Smooth muscle cell (in vitro differentiated cells): ENCODE measurements around the gene ELP4. TPM values are rescaled to one million over a fixed set of nuclear protein-coding genes. Genes with fewer than 3 reads are reported as not detected.

Experiments
- DNase-seq: peaks from one replicate; lab custom pipeline; 2025; ENCODE audit not compliant: unreplicated experiment; lab: John Stamatoyannopoulos, UW
- H2AFZ ChIP-seq: fragments of 200-600 bp; sonication (generic); 2 replicates; pipeline ENCODE4 v1.6.0; 2016; ENCODE audit warnings: antibody characterized with exemption, low read depth, mild to moderate bottlenecking
- H3F3A ChIP-seq: fragments of 200-600 bp; sonication (generic); 2 replicates; pipeline ENCODE4 v1.6.0; 2017; ENCODE audit warnings: antibody characterized with exemption, low read depth
- H3K27ac ChIP-seq: fragments of 200-600 bp; sonication (generic); 2 replicates; pipeline ENCODE4 v1.5.1; 2016; ENCODE audit warnings: low read depth, mild to moderate bottlenecking
- H3K27me3 ChIP-seq: fragments of 200-600 bp; sonication (generic); 2 replicates; pipeline ENCODE4 v1.6.1; 2016; ENCODE audit warnings: low read depth, mild to moderate bottlenecking
- H3K36me3 ChIP-seq: fragments of 200-600 bp; sonication (generic); 2 replicates; pipeline ENCODE4 v1.5.1; 2016; ENCODE audit warnings: low read depth
- H3K4me1 ChIP-seq: fragments of 200-600 bp; sonication (generic); 2 replicates; pipeline ENCODE4 v1.5.1; 2016; ENCODE audit warnings: low read depth
- H3K4me2 ChIP-seq: fragments of 200-600 bp; sonication (generic); 2 replicates; pipeline ENCODE4 v1.6.0; 2016; ENCODE audit warnings: mild to moderate bottlenecking
- H3K4me3 ChIP-seq: fragments of 200-600 bp; sonication (generic); 2 replicates; pipeline ENCODE4 v1.5.1; 2016; ENCODE audit warnings: mild to moderate bottlenecking
- H3K79me2 ChIP-seq: fragments of 200-600 bp; sonication (generic); 2 replicates; pipeline ENCODE4 v1.6.0; 2016; ENCODE audit warnings: low read depth, mild to moderate bottlenecking
- H3K9ac ChIP-seq: fragments of 200-600 bp; sonication (generic); 2 replicates; pipeline ENCODE4 v1.6.0; 2016; ENCODE audit warnings: low read depth
- H3K9me3 ChIP-seq: fragments of 200-600 bp; sonication (generic); replicated peaks from 2 replicates; pipeline ENCODE4 v1.5.1; 2016; ENCODE audit warnings: low read depth
- H4K20me1 ChIP-seq: fragments of 200-600 bp; sonication (generic); 2 replicates; pipeline ENCODE4 v1.6.0; 2016; ENCODE audit warnings: low read depth
- WGBS: methylation state at CpG from one replicate; pipeline ENCODE4 v1.1.7; 2016; ENCODE audit warnings: low lambda C conversion rate; 5-methylcytosine and 5-hydroxymethylcytosine counted together
- polyA plus RNA-seq: library from polyadenylated mRNA; unstranded; fragments of >200 nt; fragmentation: Nextera tagmentation; extraction: Ambion mirVana; gene quantifications from 2 replicates; pipeline ENCODE4 v1.2.1, GENCODE V29; 2016
- total RNA-seq: library from RNA; depleted of rRNA; stranded (reverse); fragments of >200 nt; gene quantifications from 2 replicates; pipeline ENCODE4 v1.2.3, GENCODE V29; 2014
- TF ChIP-seq, protein P1 (sequence below): fragments of 200-600 bp; sonication (generic); IDR thresholded peaks from 2 replicates; pipeline ENCODE4 v1.5.1; 2017; ENCODE audit warnings: borderline replicate concordance, mild to moderate bottlenecking, antibody characterized with exemption; ENCODE audit not compliant: insufficient read depth, poor library complexity, severe bottlenecking

Gene ELP4
- total and polyA plus RNA-seq, 2 experiments from 2014 or later: 19.5 to 28.4 TPM

- Histone ChIP-seq H3K79me2 (no peaks in the 10 kb centered on the region), H3K4me2 (peak overlapping the region; percentile 79), H2AFZ (no peak overlapping the region), H3K9ac (no peak overlapping the region), H4K20me1 (no peaks in the 10 kb centered on the region), H3K27me3 (peaks cover 100% of the 10 kb centered on the region), H3F3A (no peaks in the 10 kb centered on the region), H3K36me3 (no peaks in the 10 kb centered on the region), H3K9me3 (no peaks in the 10 kb centered on the region), H3K27ac (no peak overlapping the region), H3K4me3 (peak overlapping the region; percentile 16), H3K4me1 (peaks cover 84% of the 10 kb centered on the region)
- no peak for DNase-seq
- WGBS: 2% methylated on average over 38 of the region's 40 CpGs
- TF ChIP-seq, protein P1, sequence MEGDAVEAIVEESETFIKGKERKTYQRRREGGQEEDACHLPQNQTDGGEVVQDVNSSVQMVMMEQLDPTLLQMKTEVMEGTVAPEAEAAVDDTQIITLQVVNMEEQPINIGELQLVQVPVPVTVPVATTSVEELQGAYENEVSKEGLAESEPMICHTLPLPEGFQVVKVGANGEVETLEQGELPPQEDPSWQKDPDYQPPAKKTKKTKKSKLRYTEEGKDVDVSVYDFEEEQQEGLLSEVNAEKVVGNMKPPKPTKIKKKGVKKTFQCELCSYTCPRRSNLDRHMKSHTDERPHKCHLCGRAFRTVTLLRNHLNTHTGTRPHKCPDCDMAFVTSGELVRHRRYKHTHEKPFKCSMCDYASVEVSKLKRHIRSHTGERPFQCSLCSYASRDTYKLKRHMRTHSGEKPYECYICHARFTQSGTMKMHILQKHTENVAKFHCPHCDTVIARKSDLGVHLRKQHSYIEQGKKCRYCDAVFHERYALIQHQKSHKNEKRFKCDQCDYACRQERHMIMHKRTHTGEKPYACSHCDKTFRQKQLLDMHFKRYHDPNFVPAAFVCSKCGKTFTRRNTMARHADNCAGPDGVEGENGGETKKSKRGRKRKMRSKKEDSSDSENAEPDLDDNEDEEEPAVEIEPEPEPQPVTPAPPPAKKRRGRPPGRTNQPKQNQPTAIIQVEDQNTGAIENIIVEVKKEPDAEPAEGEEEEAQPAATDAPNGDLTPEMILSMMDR: no peak
Observed at GRCh38 chr11:31816468-31817053, 307.0 kb downstream of the ELP4 start.

GRCh38 chr11:31817054-31817620 is 307.6 kb downstream of the ELP4 start:
- WGBS: 2% methylated on average over 48 of the region's 48 CpGs
- H3K9ac ChIP-seq: no peak overlapping the region
- no peak overlapping the region for H3K27ac ChIP-seq
- no peaks in the 10 kb centered on the region for H3K79me2 ChIP-seq
- H3F3A ChIP-seq: no peaks in the 10 kb centered on the region
- peaks cover 86% of the 10 kb centered on the region for H3K4me1 ChIP-seq
- peak overlapping the region; percentile 73 for H3K4me2 ChIP-seq
- H4K20me1 ChIP-seq: no peaks in the 10 kb centered on the region
- no peaks in the 10 kb centered on the region for H3K36me3 ChIP-seq
- no peaks in the 10 kb centered on the region for H3K9me3 ChIP-seq
- peak overlapping the region; percentile 16 for H3K4me3 ChIP-seq
- H3K27me3 ChIP-seq: peaks cover 100% of the 10 kb centered on the region
- no peak for DNase-seq
- TF ChIP-seq, protein P1: no peak
- no peak overlapping the region for H2AFZ ChIP-seq

DNA sequence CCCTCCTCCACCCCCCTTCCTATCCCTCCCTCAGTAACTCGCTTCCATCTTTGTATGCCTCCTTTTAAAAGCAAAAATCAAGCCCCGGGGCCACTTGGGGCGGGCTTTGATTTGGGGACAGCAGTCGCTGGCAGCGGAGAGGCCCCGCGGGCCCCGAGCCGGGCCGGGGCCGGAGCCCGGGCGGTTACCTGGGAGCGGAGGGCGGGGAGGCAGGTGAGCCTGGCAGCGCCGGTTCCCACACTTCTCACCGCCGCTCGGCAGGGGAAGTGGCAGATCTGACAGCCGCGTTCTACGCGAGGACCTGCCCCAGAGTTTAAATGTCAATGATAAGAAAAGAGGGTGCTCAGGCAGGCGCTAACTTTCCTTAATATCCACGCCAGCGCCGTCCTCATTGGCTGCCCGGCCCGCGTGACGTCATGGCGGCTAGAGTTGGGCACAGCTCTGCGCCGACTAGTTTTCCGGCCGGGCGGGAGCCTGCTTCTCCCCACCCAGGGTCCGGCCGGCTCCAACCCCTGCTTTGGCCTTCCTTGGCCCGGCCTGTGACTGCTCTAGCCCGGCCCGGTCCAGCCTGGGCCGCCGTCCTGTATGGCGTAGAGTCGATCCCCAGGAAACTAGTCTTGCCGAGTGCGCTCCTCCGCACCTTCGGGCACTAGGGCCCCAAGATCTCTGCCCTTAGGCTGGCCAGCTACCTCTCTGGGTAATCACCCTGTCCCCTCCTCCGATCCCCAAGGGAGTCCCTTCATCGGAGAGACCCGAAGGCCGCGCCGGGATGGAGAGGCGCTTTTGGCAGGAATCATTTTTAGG is 308.3 kb downstream of the ELP4 start:
- 3% methylated on average over 57 of the region's 58 CpGs for WGBS
- Histone ChIP-seq H3K27me3 (peaks cover 100% of the 10 kb centered on the region), H3K27ac (no peak overlapping the region), H3K36me3 (no peaks in the 10 kb centered on the region), H3K4me1 (peaks cover 82% of the 10 kb centered on the region), H3K4me3 (peak overlapping the region; percentile 16), H3K4me2 (peak overlapping the region; percentile 73), H4K20me1 (no peaks in the 10 kb centered on the region), H2AFZ (no peak overlapping the region), H3K9me3 (no peaks in the 10 kb centered on the region), H3F3A (no peaks in the 10 kb centered on the region), H3K9ac (no peak overlapping the region), H3K79me2 (no peaks in the 10 kb centered on the region)
- TF ChIP-seq, protein P1: no peak
- no peak for DNase-seq
